ENCODE data around the gene GPR89A.
"Not testable (repeated sequence)": the region's sequence is repeated elsewhere in the genome, so short reads cannot be mapped to it uniquely, and the experiment has no call there.

Gene GPR89A

GRCh38 chr1:145688328-145688727, 80.5 kb downstream of the GPR89A start:
- no peak for DNase-seq

GRCh38 chr1:145688924-145689323, 81.1 kb downstream of the GPR89A start:
- no peak for DNase-seq

DNA sequence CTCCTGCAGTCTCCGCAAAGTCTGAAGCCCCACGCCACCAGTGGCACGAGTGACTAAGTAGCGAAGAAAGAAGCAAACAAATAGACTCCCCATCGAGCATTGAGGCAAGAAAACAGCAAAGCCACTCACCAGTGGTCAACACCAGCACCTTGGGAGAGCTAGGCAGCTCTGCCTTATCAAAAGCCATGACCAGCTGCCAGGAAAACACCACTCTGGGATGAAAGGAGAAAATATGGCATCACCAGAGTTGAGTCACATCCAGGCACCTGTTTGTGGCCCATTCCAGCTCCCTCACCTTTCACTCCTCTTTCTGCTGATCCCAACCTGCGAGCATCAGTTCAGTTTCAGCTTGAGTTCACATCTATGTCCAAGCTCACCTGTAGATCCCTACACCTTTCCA, 82.1 kb downstream of the GPR89A start:
- no peak for DNase-seq

GRCh38 chr1:145690587-145691558, 83.1 kb downstream of the GPR89A start:
- DNase-seq: no peak

DNA sequence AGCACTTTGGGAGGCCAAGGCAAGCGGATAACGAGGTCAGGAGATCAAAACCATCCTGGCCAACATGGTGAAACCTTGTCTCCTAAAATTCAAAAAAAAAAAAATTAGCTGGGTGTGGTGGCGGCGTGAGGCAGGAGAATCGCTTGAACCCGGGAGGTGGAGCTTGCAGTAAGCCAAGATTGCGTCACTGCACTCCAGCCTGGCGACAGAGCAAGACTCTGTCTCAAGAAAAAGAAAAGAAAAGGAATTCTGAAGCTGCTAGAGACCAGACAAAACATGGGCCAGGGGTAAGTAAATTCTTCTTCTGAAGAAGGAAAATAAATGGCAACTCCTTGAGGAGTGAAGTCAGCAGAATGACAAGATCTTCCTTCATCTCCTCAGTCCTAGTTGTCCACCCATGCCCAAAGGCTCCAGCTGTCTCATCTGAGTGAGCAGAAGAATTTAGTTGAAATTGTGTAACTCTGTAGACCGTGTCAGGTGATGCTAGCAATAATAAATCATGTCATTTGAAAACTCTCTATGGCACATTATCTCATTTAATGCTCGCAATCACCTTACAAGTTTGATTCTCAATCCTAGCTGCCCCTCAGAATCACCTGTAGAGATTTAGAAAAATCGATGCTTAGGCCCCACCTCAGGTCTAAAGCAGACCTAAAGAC, 85.1 kb downstream of the GPR89A start:
- DNase-seq: no peak

DNA sequence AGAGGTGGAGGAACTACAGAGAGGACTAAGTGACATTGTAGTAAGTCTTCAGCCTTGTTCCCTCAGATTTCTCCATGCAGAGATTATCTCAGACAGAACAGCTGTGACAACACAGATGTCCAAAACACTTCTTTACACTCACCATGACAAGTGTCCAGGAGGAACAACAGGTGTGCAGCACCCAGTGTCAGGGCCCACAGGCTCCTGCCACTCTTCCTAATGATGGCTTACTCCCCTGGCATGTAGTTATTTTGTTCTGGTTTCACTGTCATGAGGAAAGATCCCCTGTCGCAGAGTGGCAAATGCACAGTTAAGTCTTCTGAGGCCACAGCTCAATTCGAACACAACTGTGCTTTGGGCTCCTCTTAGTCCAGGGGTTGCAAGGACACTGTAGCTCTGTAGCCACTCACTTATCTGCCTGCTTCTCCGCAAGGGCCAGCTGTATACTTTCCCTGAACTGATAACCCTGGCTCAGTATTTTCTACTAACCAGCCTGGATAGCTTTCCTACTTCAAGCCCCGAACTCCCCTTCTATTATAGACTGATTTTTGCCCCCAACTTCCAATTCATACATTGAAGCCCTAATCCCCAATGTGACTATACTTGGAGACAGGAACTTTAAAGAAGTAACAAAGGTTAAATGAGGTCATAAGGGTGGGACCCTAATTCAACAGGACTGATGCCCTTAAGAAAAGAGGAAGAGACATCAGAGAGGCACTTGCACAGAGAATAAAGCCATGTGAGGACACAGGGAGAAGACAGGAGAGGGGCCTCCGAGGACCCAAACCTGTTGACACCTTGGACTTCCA, 88.2 kb downstream of the GPR89A start:
- no peak for DNase-seq

- no peak for DNase-seq
These were observed 88.8 kb downstream of the GPR89A start for GRCh38 chr1:145696630-145696960.

GRCh38 chr1:145701306-145701862, 93.6 kb downstream of the GPR89A start:
- no peak for DNase-seq

- no peak for DNase-seq
These were observed 94.3 kb downstream of the GPR89A start for GRCh38 chr1:145702052-145702451.

DNA sequence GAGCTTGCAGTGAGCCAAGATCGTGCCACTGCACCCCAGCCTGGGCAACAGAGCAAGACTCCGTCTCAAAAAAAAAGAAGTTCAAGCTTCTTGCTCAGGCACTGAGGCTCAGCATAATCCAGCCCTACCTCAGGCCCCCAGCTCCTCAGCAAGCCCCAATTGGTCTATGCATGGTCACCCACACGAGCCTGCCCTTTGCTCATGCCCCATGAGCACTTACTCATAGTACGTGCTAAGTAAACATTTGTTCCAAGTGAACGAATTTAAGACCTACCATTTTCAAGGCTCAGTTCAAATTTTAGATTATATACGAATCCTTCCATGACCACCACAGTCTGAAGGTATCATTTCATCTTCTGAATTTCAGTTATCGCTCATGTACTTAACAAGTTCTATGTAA, 95.0 kb downstream of the GPR89A start:
- no peak for DNase-seq

DNA sequence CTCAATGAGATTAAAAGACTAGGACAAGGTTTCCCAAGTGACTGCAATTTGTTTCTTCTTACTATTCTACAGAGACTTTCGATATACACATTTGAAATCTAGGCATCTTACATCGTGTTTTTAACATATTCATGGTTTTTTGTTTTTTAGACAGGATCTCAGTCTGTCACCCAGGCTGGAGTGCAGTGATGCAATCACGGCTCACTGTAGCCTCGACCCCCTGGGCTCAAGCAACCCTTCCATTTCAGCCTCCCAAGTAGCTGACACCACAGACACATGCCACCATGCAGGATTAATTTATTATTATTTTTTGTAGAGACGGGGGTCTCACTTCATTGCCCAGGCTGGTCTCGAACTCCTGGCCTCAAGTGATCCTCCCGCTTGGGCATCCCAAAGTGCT, 97.8 kb downstream of the GPR89A start:
- no peak for DNase-seq

DNA sequence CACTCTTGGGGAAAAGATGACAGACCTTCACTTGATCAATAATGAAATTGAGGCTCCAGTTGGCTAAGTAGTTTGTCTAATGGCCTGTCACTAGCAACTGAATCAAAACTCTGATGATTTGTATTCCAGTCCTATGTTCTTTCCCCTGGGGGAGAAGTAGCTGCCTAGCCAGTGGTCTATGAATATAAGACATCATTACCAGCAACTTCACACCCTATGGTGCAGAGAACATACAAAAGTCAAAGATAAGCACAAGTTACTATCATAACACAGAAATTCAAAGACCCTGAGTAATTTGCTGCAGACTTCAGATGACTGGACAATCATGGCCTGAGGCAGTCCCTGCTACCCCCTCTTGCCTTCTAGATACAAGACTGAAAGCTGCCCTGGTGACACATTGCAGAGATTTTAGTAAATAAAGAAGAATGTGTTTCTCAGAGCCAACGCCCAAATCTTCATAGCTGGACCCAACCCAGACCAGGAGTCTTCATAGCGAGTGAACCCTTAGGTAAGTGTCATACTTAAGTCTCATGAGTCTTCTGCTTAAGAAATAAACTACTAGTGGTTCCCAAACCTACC, 98.4 kb downstream of the GPR89A start:
- no peak for DNase-seq

GRCh38 chr1:145707183-145707867, 99.5 kb downstream of the GPR89A start, which contains the start of gene PDZK1:
Gene PDZK1 (minus strand): TSS chr1:145707368. CDS start chr1:145688021, 19,347 bp downstream.
- no peak for DNase-seq

- DNase-seq: no peak
These were observed 100.3 kb downstream of the GPR89A start for GRCh38 chr1:145708063-145708462.

DNA sequence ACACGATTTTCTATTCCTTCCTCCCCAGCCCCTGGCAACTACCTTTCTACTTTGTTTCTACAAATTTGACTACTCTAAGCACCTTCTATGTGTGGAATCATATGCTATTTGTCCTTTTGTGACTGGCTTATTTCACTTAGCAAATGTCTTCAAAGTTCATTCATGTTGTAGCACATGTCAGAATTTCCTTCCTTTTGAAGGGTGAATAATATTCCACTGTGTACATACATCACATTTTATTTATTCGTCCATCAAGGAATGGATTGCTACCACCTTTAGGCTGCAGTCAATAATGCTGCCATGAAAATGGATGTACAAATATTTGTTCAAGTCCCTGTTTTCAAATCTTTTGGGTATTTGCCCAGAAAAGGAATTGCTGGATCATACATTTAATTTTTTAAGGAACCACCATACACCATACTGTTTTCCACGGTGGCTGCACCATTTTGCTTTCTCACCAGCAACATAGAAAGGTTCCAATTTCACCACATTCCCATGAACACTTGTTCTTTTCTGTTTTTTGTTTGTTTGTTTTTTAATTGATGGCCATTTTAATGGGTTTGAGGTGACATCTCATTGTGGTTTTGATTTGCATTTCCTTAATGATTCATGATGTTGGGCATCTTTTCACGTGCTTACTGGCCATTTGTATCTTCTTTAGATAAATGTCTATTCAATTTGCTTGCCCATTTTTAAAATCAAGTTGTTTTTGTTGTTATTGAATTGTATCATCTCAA, 102.7 kb downstream of the GPR89A start:
- DNase-seq: no peak

- no peak for DNase-seq
These were observed 103.4 kb downstream of the GPR89A start for GRCh38 chr1:145711213-145711651.

- no peak for DNase-seq
These were observed 106.8 kb downstream of the GPR89A start for GRCh38 chr1:145714524-145715111.

- DNase-seq: no peak
These were observed 109.0 kb downstream of the GPR89A start for GRCh38 chr1:145716641-145717345.

- DNase-seq: no peak
These were observed 110.0 kb downstream of the GPR89A start for GRCh38 chr1:145717833-145718232.

- not testable (repeated sequence) for DNase-seq
These were observed 110.7 kb downstream of the GPR89A start for GRCh38 chr1:145718465-145718864.
